22Rv1 (cell line): Measurements from ENCODE around the gene LSMEM2.

ENCODE experiments used
- ZFX ChIP-seq: fragments of 450-650 bp; IDR thresholded peaks from 2 replicates; pipeline ENCODE4 v1.6.1; 2017; ENCODE audit warnings: antibody characterized with exemption, borderline replicate concordance
- TF ChIP-seq, protein P1 (sequence below): fragments of 450-650 bp; IDR thresholded peaks from 2 replicates; pipeline ENCODE4 v1.5.1; 2017; ENCODE audit warnings: mild to moderate bottlenecking

GRCh38 chr3:50272911-50273688, 5.8 kb upstream of the LSMEM2 start:
- TF ChIP-seq, protein P1, sequence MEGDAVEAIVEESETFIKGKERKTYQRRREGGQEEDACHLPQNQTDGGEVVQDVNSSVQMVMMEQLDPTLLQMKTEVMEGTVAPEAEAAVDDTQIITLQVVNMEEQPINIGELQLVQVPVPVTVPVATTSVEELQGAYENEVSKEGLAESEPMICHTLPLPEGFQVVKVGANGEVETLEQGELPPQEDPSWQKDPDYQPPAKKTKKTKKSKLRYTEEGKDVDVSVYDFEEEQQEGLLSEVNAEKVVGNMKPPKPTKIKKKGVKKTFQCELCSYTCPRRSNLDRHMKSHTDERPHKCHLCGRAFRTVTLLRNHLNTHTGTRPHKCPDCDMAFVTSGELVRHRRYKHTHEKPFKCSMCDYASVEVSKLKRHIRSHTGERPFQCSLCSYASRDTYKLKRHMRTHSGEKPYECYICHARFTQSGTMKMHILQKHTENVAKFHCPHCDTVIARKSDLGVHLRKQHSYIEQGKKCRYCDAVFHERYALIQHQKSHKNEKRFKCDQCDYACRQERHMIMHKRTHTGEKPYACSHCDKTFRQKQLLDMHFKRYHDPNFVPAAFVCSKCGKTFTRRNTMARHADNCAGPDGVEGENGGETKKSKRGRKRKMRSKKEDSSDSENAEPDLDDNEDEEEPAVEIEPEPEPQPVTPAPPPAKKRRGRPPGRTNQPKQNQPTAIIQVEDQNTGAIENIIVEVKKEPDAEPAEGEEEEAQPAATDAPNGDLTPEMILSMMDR: peak; percentile 95
- no peak for TF ChIP-seq ZFX
